Neural cell (in vitro differentiated cells): ENCODE results near the gene FOXI1.

Source experiments
- EP300 ChIP-seq: fragments of 450-650 bp; conservative IDR thresholded peaks from 2 replicates; pipeline ENCODE4 v1.6.1; 2014; ENCODE audit warnings: antibody characterized with exemption, mild to moderate bottlenecking, moderate library complexity; ENCODE audit not compliant: poor library complexity, severe bottlenecking
- EZH2 ChIP-seq: fragments of 200-600, 300-800 bp; shearing (Covaris generic), sonication (generic); IDR thresholded peaks from 2 replicates; pipeline ENCODE4 v1.6.1; 2014; ENCODE audit warnings: antibody characterized with exemption, low read length, borderline replicate concordance, mild to moderate bottlenecking; ENCODE audit not compliant: insufficient read depth, poor library complexity, severe bottlenecking
- MXI1 ChIP-seq: fragments of 450-650 bp; conservative IDR thresholded peaks from 2 replicates; pipeline ENCODE4 v1.6.1; 2014; ENCODE audit warnings: antibody characterized with exemption, mild to moderate bottlenecking; ENCODE audit not compliant: poor library complexity, severe bottlenecking
- POLR2AphosphoS5 ChIP-seq: IDR thresholded peaks from 2 replicates; pipeline ENCODE4 v1.6.1; 2012
- RAD21 ChIP-seq: fragments of 450-650 bp; conservative IDR thresholded peaks from 2 replicates; pipeline ENCODE4 v1.6.1; 2014; ENCODE audit warnings: antibody characterized with exemption, mild to moderate bottlenecking, moderate library complexity
- TAF1 ChIP-seq: IDR thresholded peaks from 2 replicates; pipeline ENCODE4 v1.6.1; 2012; ENCODE audit warnings: low read depth
- TF ChIP-seq, protein P1 (sequence below): fragments of 450-650 bp; IDR thresholded peaks from 2 replicates; pipeline ENCODE4 v1.5.1; 2014; ENCODE audit warnings: antibody characterized with exemption, mild to moderate bottlenecking, moderate library complexity; ENCODE audit not compliant: poor library complexity, severe bottlenecking
- TF ChIP-seq, protein P2 (sequence below): IDR thresholded peaks from 2 replicates; pipeline ENCODE4 v1.6.1; 2012; ENCODE audit warnings: borderline replicate concordance

DNA sequence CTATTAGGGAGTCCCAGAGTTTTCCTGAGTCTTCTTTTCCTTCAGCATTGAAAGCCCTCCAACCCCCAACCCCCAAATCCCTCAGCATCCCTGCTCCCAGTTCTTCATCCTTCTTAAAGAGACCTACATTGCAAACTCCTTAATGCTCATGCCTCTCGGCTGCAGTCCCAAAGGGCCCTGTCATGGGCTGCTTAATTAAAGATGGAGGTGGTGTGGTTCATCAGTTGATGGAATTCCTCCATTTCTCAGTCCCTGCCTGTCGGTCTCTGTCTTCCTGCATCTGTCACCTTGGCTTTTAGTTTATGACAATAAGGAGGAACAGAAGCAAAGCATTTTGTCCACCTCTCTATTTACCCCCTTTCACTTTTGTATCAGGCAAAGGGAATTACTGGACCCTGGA, 2.0 kb downstream of the FOXI1 start:
- TF ChIP-seq, protein P1, sequence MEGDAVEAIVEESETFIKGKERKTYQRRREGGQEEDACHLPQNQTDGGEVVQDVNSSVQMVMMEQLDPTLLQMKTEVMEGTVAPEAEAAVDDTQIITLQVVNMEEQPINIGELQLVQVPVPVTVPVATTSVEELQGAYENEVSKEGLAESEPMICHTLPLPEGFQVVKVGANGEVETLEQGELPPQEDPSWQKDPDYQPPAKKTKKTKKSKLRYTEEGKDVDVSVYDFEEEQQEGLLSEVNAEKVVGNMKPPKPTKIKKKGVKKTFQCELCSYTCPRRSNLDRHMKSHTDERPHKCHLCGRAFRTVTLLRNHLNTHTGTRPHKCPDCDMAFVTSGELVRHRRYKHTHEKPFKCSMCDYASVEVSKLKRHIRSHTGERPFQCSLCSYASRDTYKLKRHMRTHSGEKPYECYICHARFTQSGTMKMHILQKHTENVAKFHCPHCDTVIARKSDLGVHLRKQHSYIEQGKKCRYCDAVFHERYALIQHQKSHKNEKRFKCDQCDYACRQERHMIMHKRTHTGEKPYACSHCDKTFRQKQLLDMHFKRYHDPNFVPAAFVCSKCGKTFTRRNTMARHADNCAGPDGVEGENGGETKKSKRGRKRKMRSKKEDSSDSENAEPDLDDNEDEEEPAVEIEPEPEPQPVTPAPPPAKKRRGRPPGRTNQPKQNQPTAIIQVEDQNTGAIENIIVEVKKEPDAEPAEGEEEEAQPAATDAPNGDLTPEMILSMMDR = no peak
- no peak for TF ChIP-seq EP300
- TF ChIP-seq POLR2AphosphoS5 = no peak
- TF ChIP-seq, protein P2, sequence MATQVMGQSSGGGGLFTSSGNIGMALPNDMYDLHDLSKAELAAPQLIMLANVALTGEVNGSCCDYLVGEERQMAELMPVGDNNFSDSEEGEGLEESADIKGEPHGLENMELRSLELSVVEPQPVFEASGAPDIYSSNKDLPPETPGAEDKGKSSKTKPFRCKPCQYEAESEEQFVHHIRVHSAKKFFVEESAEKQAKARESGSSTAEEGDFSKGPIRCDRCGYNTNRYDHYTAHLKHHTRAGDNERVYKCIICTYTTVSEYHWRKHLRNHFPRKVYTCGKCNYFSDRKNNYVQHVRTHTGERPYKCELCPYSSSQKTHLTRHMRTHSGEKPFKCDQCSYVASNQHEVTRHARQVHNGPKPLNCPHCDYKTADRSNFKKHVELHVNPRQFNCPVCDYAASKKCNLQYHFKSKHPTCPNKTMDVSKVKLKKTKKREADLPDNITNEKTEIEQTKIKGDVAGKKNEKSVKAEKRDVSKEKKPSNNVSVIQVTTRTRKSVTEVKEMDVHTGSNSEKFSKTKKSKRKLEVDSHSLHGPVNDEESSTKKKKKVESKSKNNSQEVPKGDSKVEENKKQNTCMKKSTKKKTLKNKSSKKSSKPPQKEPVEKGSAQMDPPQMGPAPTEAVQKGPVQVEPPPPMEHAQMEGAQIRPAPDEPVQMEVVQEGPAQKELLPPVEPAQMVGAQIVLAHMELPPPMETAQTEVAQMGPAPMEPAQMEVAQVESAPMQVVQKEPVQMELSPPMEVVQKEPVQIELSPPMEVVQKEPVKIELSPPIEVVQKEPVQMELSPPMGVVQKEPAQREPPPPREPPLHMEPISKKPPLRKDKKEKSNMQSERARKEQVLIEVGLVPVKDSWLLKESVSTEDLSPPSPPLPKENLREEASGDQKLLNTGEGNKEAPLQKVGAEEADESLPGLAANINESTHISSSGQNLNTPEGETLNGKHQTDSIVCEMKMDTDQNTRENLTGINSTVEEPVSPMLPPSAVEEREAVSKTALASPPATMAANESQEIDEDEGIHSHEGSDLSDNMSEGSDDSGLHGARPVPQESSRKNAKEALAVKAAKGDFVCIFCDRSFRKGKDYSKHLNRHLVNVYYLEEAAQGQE = no peak
- no peak for TF ChIP-seq EZH2
- no peak for TF ChIP-seq RAD21
- TF ChIP-seq MXI1 = no peak
- no peak for TF ChIP-seq TAF1
